PC-3 (cell line): Measurements from ENCODE around the gene GFPT2. TPM values are rescaled to one million over a fixed set of nuclear protein-coding genes. Genes with fewer than 3 reads are reported as not detected.

Source experiments
- ATAC-seq: fragments of 200-7000 bp; cut with Tn5 transposase; 2 replicates; pipeline ENCODE4 v1.9.1; 2020; ENCODE audit warnings: mild to moderate bottlenecking, moderate library complexity
- BruUV-seq: library from RNA; stranded (reverse); fragments of 400-500 nt; replicated peaks from 2 replicates; lab custom pipeline; 2021; lab: Mats Ljungman, UMichigan
- CTCF ChIA-PET: fragments of 300-600 bp; sonication (Branson Sonifier 250); formaldehyde crosslinking; loops from one replicate; lab custom pipeline; 2022; ENCODE audit warnings: antibody characterized with exemption; lab: Charles Lee
- POLR2A ChIA-PET: fragments of 300-600 bp; sonication (Branson Sonifier 250); formaldehyde crosslinking; loops from one replicate; lab custom pipeline; 2022; ENCODE audit warnings: antibody characterized with exemption; ENCODE audit not compliant: unreplicated experiment; lab: Charles Lee
- DNase-seq: peaks from one replicate; pipeline ENCODE4 v3.0.0-alpha.2; 2015
- H2AFZ ChIP-seq: fragments of 300-600 bp; sonication (generic); 2 replicates; pipeline ENCODE4 v1.6.0; 2016; ENCODE audit warnings: antibody characterized with exemption, low read length
- H3F3A ChIP-seq: fragments of 300-600 bp; sonication (generic); one replicate; pipeline ENCODE4 v1.6.0; 2017; ENCODE audit warnings: antibody characterized with exemption, low read length, control low read depth, mild to moderate bottlenecking; ENCODE audit not compliant: unreplicated experiment
- H3K27ac ChIP-seq: fragments of 300-600 bp; sonication (generic); 2 replicates; pipeline ENCODE4 v1.5.1; 2016; ENCODE audit warnings: mild to moderate bottlenecking, low read length
- H3K27me3 ChIP-seq: fragments of 300-600 bp; sonication (generic); 2 replicates; pipeline ENCODE4 v1.6.1; 2016; ENCODE audit warnings: low read length, mixed read lengths
- H3K36me3 ChIP-seq: fragments of 300-600 bp; sonication (generic); 2 replicates; pipeline ENCODE4 v1.6.1; 2016; ENCODE audit warnings: low read depth, mixed run types, low read length, mixed read lengths
- H3K4me1 ChIP-seq: fragments of 300-600 bp; sonication (generic); 2 replicates; pipeline ENCODE4 v1.5.1; 2016; ENCODE audit warnings: low read length; ENCODE audit not compliant: insufficient read depth
- H3K4me2 ChIP-seq: fragments of 300-600 bp; sonication (generic); 2 replicates; pipeline ENCODE4 v1.6.0; 2016; ENCODE audit warnings: low read length
- H3K4me3 ChIP-seq: fragments of 300-600 bp; sonication (generic); 2 replicates; pipeline ENCODE4 v1.5.1; 2016; ENCODE audit warnings: mild to moderate bottlenecking, low read length, mixed read lengths
- H3K79me2 ChIP-seq: fragments of 300-600 bp; sonication (generic); 2 replicates; pipeline ENCODE4 v1.6.1; 2017; ENCODE audit warnings: low read length, mixed read lengths
- H3K9ac ChIP-seq: fragments of 300-600 bp; sonication (generic); 2 replicates; pipeline ENCODE4 v1.6.0; 2016; ENCODE audit warnings: mild to moderate bottlenecking, low read length
- H3K9me2 ChIP-seq: fragments of 300-600 bp; sonication (generic); replicated peaks from 2 replicates; pipeline ENCODE4 v1.6.1; 2016; ENCODE audit warnings: mixed run types, low read length, mixed read lengths
- H3K9me3 ChIP-seq: fragments of 300-600 bp; sonication (generic); 2 replicates; pipeline ENCODE4 v1.6.1; 2016; ENCODE audit warnings: low read length, mixed read lengths
- H4K20me1 ChIP-seq: fragments of 300-600 bp; sonication (generic); 2 replicates; pipeline ENCODE4 v1.6.1; 2016; ENCODE audit warnings: low read length, mixed read lengths
- CTCF ChIP-seq: fragments of 300-600 bp; sonication (generic); conservative IDR thresholded peaks from 2 replicates; pipeline ENCODE4 v1.5.1; 2017; ENCODE audit warnings: antibody characterized with exemption, low read depth, mild to moderate bottlenecking, low read length
- EZH2 ChIP-seq: fragments of 300-600 bp; sonication (generic); IDR thresholded peaks from one replicate; pipeline ENCODE4 v1.6.1; 2017; ENCODE audit warnings: antibody characterized with exemption, mild to moderate bottlenecking, low read length; ENCODE audit not compliant: unreplicated experiment
- EZH2phosphoT487 ChIP-seq: fragments of 300-600 bp; sonication (generic); IDR thresholded peaks from 2 replicates; pipeline ENCODE4 v1.6.1; 2018; ENCODE audit warnings: mild to moderate bottlenecking, antibody characterized with exemption, low read length, borderline replicate concordance
- intact Hi-C: fragments of 100-400 bp; cut with micrococcal nuclease; formaldehyde crosslinking; loops from 2 replicates; pipeline ENCODE4 v1.9.0; 2023
- total RNA-seq: library from RNA; depleted of rRNA; stranded (reverse); fragments of >200 nt; gene quantifications from 2 replicates; pipeline ENCODE4 v1.2.3, GENCODE V29; 2014

The GFPT2 gene
- total RNA-seq, 1 experiment from 2014 or later, result 2.2 TPM

GRCh38 chr5:180329606-180330269, 23.4 kb downstream of the GFPT2 start:
- no TSS peak for BruUV-seq
- peak overlapping the region; percentile 85 for H3K4me2 ChIP-seq
- ATAC-seq (no peak), DNase-seq (no peak)
- TF ChIP-seq CTCF (no peak), EZH2phosphoT487 (no peak), EZH2 (no peak)
- no peaks in the 10 kb centered on the region for H3K79me2 ChIP-seq
- ChIA-PET POLR2A (no interaction called here), CTCF (no interaction called here)
- H3K27ac ChIP-seq, result peak overlapping the region; percentile 92
- no peaks in the 10 kb centered on the region for H3K9me3 ChIP-seq
- H4K20me1 ChIP-seq, result no peaks in the 10 kb centered on the region
- peak overlapping the region; percentile 65; the same call in 1 of the 2 replicates for H3K9ac ChIP-seq
- no peaks in the 10 kb centered on the region for H3K27me3 ChIP-seq
- H3F3A ChIP-seq, result peaks cover 3% of the 10 kb centered on the region
- no peak overlapping the region for H3K4me3 ChIP-seq
- H2AFZ ChIP-seq, result no peak overlapping the region
- H3K36me3 ChIP-seq, result no peaks in the 10 kb centered on the region
- no peaks in the 10 kb centered on the region for H3K9me2 ChIP-seq
- intact Hi-C loops, result loop anchor here (2.0 to 5.0 kb wide), 2 partner anchors 37 to 143 kb away; partner anchors contain the start of gene MAPK9
- peaks cover 43% of the 10 kb centered on the region for H3K4me1 ChIP-seq

- H3K27me3 ChIP-seq, result no peaks in the 10 kb centered on the region
- no peaks in the 10 kb centered on the region for H3K9me2 ChIP-seq
- no peaks in the 10 kb centered on the region for H3K79me2 ChIP-seq
- no peak overlapping the region for H2AFZ ChIP-seq
- peaks cover 3% of the 10 kb centered on the region for H3F3A ChIP-seq
- intact Hi-C loops, result no loop called here
- ChIA-PET POLR2A (no interaction called here), CTCF (interaction anchor here (0.6 to 1.3 kb wide), 5 partner anchors 10 to 102 kb away, joined by 3 to 23 read pairs (median 4); no protein-coding TSS in a partner anchor)
- H4K20me1 ChIP-seq, result no peaks in the 10 kb centered on the region
- TF ChIP-seq EZH2 (no peak), CTCF (no peak), EZH2phosphoT487 (no peak)
- ATAC-seq (no peak), DNase-seq (no peak)
- H3K9ac ChIP-seq, result no peak overlapping the region
- no peaks in the 10 kb centered on the region for H3K36me3 ChIP-seq
- BruUV-seq, result no TSS peak
- no peak overlapping the region for H3K4me3 ChIP-seq
- H3K9me3 ChIP-seq, result no peaks in the 10 kb centered on the region
- H3K27ac ChIP-seq, result no peak overlapping the region
- H3K4me1 ChIP-seq, result peaks cover 38% of the 10 kb centered on the region
- no peak overlapping the region for H3K4me2 ChIP-seq
These were observed 24.0 kb downstream of the GFPT2 start for GRCh38 chr5:180329138-180329435.
